Body of pancreas (tissue), 4 donors: ENCODE results near the gene FAM200C.

Experiments used
- POLR2A ChIP-seq, 3 donors: fragments of 450-650 bp; IDR thresholded peaks; one replicate each; pipeline ENCODE4 v1.6.1; 2016; ENCODE audit warnings: antibody characterized with exemption in 3 of 3, mild to moderate bottlenecking in 2 of 3
- TF ChIP-seq, protein P1 (sequence below), 7 experiments: fragments of 450-650 bp in 4 of 7; fragments of 200-600 bp in 3 of 7; sonication (generic) in 3 of 7; IDR thresholded peaks; one replicate each; pipeline ENCODE4 v1.5.1; 2016 to 2019; ENCODE audit warnings: antibody characterized with exemption in 7 of 7

DNA sequence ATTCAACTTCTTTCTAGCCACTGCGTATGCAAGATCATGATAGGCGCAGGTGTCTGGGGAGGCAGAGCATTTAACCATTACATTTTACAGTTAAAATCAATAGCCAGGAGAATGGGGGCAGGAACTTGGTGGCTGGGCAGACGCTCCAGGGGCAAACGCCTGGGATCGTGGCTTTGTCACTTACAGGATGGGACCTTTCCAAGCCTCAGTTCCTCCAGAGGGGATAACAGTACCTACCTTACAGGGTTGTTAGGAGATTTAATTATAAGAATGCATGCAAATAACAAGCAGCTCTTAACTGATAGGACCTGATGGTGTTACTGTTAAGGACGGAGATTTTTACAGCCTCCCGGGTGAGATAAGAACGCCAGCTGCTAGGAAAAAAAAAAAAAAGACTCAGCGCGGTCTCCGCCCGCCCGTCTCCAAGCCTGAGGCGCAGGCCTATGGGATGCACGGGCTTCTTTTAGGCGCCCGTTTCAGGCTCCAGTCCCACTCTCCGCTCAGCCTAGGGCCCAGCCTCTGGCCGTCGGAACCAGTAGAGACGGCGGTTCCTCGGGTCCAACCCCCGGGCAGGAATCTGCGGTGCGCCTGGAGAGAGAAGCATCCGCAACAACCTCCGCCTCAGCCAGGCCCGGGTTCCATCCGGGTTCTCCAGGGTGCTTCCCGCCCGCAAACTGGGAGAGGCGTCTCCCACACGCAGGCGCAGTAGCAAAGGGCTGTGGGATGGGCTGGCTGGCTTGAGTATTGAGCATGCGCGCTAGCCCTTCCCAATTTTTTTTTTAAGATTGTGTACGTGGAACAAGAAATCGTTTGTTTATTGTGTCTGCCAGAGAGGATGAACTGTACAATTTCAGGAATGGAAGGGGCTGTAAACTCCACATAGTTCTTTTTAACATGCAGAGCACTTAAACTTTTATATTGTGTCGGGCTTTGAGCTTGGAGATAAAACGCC lies at the start of gene FAM200C:
- TF ChIP-seq, protein P1, sequence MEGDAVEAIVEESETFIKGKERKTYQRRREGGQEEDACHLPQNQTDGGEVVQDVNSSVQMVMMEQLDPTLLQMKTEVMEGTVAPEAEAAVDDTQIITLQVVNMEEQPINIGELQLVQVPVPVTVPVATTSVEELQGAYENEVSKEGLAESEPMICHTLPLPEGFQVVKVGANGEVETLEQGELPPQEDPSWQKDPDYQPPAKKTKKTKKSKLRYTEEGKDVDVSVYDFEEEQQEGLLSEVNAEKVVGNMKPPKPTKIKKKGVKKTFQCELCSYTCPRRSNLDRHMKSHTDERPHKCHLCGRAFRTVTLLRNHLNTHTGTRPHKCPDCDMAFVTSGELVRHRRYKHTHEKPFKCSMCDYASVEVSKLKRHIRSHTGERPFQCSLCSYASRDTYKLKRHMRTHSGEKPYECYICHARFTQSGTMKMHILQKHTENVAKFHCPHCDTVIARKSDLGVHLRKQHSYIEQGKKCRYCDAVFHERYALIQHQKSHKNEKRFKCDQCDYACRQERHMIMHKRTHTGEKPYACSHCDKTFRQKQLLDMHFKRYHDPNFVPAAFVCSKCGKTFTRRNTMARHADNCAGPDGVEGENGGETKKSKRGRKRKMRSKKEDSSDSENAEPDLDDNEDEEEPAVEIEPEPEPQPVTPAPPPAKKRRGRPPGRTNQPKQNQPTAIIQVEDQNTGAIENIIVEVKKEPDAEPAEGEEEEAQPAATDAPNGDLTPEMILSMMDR (IDR thresholded peaks at IDR 0.05): no peak
- TF ChIP-seq POLR2A (IDR thresholded peaks at IDR 0.05): peak; percentile 71 to 96 (median 94)
